GM18499 (cell line): ENCODE results near the gene G6PC1.

ENCODE experiments used
- ATAC-seq: cut with Tn5 transposase; IDR thresholded peaks from one replicate; pipeline ENCODE4 v1.9.1; 2021; ENCODE audit warnings: moderate number of reproducible peaks; ENCODE audit not compliant: insufficient read depth, unreplicated experiment

Gene G6PC1

DNA sequence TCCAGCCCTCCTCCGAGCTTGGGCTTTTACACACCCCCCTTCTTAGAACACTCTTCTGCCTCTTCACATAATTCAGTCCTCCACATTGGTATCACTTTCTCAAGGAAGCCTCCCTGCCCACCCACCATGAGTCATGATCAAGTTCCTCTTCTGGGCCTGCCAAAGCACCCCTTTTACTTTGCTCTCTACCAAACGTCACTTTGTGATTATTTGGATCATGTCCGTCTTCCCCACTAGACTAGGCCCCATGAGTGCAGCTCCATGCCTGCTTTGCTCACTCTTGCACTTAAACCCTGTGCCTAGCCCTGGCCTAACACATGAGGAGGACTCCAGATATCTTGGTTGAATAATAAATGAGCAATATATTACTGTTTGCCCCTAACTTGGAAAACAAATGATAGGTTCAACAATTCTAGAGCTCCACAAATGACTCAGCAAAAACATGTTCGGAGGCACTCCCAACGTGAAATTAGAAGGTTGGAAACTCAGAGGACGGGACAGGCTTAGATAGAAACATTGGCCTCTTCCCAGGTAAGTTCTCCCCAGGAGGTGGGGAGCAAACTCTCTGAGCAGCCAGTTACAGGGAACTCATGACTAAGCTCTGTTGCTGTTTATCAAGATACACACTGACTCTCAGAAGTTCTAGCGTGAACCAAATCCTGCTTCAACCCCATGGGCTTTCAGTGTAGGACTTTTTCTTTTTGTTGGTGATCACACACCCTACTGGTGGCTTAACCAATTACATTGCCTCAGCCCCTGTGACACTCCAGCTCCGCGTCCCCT lies 28.3 kb downstream of the G6PC1 start:
- no peak for ATAC-seq

- ATAC-seq, result no peak
Observed at GRCh38 chr17:42929497-42929844, 28.9 kb downstream of the G6PC1 start.

DNA sequence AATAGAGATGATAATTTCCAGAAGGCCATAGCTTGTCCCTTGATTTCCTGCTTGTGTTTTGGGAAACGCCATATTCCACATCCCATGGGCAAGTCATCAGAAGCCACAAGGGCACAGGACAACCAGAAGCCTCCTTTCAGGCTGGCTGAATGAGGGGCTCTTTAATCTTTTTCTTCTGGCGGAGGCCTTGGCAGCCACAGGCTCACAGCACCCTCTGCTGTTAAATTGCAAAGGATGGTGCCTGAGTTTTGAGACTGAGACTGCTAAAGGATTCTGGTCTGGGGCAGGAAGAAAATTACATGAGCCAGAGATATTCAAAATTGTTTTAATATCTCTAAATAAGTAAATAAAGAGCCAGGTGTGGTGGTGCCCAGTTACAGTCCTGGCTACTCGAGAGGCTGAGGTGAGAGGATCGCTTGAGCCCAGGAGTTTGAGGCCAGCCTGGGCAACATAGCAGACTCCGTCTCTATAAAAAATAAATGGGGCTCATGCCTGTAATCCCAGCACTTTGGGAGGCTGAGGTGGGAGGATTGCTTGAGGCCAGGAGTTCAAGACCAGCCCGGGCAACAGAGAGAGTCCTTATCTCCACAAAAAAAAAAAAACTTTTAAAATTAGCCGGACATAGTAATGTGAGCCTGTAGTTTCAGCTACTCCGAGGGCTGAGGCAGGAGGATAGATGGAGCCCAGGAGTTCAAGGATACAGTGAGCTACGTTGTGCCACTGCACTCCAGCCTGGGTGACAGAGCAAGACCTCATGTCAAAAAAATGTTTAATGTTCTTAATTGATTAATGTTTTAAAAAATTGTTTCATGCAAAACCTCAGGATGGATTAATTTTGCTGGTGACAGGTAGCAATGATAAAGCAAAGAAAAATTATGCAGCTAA lies 37.4 kb downstream of the G6PC1 start:
- no peak for ATAC-seq

DNA sequence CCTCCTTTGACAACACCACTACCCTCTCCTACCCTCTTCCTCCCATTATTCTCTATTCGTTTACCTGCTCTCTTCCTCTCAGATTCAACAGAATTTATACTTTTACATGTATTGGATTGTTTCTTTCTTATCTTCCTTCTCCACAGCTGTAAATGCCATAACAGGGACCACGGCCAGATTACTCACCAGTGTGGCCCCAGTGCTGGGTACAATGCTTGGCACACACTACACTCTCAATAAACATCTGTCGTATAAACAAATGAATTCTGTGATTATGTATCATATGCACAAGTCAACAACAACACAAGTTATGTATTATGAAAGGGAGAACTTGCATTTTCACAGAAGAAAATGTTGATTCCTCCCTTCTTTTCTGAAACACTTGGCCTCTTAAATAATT lies 43.6 kb downstream of the G6PC1 start:
- ATAC-seq, result no peak

GRCh38 chr17:42946812-42947211 lies 46.2 kb downstream of the G6PC1 start:
- no peak for ATAC-seq

DNA sequence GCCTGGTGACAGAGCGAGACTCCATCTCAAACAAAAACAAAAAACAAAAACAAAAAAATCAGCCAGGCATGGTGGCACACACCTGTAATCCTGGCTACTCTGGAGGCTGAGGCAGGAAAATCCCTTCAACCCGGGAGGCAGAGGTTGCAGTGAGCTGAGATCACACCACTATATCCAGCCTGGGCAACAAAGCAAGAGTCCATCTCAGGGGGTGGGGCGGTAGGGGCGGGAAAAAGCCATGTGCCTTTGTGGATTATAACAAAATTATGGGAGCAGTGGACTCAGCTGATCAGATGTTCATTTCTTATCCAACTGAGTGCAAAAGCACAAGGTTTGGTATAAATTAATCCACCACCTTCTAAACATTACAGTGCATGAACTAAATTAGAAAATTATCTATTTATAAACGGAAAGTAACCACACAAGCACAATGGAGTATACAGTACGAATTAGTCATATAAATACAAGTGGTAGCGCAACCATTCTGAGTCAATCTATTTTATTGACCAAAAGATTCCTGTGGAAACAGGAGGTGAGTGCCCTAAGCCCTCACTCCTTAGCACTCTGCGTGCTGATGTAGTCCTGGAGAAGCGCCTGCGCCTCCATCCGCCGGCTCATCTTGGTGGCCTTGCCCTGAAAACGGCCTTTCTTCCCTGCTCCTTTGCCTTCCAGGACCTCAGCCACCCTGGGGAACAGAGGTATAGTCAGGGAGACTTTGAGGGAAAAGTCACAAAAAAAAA lies 49.6 kb downstream of the G6PC1 start:
- no peak for ATAC-seq
